Measurements from ENCODE around the gene KRT83.
"Not testable (repeated sequence)": the region's sequence is repeated elsewhere in the genome, so short reads cannot be mapped to it uniquely, and the experiment has no call there.

Gene KRT83

DNA sequence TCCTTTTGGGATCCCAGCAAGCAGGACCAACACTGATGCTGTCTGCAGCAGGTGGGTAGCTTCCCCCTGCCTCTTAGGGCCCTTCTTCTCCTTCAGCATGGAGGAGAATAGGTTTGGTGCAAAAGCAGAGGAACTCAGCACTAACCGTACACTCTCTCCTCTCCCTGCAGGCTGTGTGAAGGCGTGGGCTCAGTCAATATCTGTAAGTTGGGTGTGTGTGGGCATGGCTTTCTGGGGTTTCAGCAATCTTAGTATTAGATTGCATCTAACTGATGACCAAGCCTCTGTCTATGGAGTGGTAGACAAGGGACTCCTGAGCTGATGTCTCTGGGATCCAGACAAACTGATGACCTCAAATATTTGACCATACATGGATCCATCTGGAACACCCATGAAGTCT, 31.8 kb upstream of the KRT83 start:
- no peak for DNase-seq

DNA sequence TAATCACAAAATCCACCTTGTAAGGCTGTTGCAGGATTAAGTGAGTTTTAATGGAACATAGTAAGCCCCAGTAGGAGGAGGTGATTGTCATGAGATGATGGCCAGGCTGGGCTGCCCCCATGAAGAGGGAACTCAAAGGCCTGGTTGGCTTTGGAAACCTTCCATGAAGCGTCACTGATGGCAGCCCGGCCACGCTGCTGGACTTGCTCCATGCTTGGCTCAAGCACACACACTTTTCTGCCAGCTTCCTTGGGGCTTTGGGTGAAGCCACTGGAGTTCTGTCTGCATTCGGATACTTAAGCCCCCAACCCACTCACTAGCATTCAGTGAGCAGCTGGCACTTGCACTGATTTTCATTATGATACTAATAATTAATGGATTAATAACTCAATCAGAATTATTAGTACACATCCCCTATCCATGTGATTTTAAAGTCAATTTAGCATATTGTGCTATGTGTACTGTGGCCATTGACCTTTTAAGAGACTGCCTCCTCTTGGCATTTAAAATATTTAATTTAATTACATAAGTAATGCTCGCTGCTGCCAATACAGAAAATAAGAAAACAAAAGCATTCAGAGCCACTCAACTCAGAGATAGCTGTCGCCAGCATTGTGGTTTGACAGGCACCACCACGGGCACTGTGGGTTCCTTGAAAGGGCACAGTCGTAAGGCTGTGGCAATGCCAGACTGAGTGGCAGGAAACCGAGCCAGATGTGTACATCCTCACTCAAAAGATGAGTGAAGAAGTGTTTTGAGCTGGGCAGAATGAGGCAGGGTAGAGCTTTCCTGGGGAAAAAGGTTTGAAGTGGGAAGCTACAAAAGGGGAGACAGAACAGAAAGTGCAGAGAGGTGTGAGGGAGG, 30.2 kb upstream of the KRT83 start:
- DNase-seq: no peak

DNA sequence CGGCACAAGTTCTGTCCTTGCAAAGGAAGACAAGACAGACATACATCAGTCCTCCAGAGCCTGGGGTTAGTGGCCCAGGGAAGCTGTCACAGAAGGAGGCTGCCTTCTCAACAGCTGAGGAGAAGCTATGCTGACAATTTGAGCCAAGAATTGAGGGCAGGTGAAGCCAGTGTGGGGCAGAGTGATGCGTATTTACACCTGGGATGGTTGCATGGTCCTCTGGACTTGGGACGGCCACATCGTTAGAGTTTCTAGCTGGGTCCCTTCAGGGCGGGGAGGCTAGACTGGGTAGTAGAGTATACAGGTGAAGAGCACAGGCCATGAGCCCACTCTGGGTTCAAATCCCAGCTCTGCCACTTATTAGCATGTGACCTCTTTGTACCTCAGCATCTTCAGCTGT, 29.6 kb upstream of the KRT83 start:
- no peak for DNase-seq

DNA sequence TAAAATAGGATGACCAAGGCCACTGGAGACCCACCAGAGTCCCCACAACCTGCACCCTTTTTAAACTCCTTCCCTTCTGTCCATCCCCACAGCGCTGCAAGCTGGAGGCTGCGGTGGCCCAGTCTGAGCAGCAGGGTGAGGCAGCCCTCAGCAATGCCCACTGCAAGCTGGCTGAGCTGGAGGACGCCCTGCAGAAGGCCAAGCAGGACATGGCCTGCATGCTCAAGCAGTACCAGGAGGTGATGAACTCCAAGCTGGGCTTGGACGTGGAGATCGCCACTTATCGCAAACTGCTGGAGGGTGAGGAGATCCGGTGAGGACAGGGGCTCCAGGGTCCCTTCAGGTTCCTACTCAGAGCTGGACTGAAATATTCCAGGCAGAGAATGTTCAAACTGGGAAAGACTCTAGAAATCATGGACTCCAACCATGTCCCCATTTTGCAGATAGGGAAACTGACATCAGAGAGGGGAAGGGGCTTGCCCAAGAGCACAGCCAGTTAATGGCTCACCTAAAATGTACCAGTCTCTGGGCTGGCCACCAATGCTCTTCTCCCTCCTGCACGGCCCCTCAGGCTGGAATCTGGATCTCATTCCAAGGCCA, 28.9 kb upstream of the KRT83 start:
- DNase-seq: no peak

DNA sequence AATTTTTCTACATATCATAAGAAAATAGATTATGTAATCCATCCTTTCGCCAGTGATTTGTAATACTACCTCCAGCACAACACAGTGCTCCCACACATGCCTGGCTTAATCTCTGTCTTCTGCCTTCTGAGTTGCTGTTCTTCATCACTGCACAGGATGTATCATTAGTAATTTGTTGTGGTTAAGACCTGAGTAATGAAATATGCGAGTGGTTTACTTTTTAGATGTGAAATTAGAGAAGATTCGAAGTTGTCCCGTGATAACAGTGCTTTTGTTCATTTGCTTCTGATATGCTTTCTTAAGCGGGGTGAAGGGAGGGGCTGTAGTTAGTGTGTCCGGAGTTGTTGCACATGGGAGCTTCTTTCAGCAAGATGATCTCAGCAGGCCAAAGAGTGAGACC, 28.0 kb upstream of the KRT83 start:
- DNase-seq: no peak

DNA sequence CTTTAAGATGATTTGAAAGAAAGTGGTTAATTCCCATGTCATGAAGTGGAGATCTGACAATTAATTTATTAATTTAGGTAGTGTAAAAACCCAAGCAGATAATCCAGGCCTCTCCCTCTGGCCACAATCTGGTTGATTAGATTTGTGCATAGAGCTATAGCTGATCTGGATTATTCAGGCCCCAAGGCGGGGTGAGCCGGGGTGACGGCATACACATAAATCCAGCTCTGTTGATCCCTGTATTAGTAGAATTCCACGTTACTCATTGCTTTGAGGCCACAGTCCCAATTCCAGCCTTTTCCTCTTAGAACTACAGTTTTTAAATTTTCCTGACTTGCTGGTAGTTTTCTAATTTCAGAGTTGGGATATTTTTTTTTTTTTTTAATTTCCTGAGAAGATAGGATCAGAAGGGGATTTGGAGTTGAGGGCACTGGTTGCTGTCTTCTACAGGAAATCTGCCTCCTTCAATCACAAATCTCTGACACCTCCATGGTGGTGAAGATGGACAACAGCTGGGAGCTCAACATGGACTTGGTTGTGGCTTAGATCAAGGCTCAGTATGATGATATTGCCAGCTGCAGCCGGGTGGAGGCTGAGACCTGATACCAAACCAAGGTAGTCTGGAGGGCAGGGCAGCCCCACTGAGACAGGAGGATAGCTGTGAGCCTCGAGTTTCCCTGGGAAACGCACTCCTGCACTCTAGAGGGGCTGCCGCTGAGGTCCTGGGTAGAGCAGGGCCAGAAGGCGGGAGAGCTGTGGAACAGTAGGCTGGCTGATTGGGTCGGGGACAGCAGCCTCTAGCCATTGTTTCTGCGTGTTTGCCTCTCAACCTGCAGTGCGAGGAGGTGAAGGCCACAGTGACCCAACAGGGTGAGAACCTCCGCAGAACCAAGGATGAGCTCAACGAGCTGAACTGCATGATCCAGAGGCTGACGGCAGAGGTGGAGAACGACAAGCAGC, 26.6 kb upstream of the KRT83 start:
- no peak for DNase-seq

DNA sequence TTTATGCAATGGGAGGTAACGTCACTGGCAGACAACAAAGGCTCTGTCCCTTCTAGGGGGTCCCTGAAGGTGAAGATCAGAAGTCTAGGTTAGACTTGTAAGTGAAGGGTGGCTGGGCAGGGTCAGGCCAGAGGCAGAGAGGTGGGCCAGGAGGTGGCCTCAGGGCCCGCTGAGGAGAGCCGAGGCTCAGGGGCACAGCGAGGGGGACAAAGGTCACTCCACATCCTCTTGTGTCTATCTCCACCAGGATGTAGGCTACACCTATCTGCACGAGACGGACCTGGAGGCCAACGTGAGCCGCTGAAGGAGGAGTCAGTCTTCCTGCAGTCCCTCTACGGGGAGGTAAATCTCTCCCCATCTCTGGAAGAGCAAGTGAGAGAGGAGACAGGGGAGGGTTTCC, 25.8 kb upstream of the KRT83 start:
- DNase-seq: no peak

DNA sequence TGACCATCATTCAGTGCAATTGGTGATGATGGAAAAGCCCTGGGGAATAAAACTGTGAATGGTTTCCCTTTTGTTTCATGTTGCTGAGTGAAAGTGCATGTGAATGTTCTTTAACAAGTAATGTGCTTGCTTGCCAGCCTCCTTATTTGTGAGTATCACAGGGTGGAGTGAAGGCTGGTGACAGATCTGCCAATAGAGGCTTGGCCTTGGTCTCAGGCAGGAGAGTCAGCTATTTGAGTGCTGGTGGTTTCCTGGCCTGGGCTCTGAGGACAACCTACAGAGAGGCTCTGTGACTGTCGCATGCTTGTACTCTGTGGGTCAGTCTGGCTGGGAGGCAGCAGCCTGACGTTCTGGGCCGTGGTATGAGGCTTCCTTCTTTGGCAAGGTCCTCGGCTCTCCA, 25.4 kb upstream of the KRT83 start:
- DNase-seq: no peak

DNA sequence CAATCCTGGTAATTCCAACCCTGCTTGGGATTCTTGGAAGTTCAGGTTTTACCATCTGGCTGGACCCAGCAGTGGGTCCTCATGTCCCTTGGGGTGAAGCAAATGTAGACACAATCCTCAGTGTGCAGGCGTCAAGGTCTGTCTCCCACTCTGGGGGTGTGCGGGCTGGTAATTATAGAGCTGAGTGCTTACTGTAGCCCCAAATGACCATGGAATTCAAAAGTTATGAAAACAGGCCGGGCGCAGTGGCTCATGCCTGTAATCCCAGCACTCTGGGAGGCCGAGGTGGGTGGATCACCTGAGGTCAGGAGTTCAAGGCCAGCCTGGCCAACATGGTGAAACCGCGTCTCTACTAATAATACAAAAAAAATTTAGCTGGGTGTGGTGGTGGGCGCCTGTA, 23.8 kb upstream of the KRT83 start:
- not testable (repeated sequence) for DNase-seq

DNA sequence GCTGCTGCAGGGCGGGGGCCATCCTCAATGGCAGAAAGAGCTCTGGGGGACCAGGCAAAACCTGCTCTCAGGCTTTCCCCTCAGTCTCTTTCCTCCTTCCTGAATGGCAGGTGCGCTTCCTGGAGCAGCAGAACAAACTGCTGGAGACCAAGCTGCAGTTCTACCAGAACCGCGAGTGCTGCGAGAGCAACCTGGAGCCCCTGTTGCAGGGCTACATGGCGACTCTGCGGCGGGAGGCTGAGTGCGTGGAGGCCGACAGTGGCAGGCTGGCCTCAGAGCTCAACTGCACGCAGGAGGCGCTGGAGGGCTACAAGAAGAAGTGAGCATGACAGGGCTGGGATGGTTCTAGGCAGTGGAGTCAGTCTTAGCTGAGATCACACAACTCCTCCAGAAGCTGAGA, 22.9 kb upstream of the KRT83 start:
- DNase-seq: no peak

DNA sequence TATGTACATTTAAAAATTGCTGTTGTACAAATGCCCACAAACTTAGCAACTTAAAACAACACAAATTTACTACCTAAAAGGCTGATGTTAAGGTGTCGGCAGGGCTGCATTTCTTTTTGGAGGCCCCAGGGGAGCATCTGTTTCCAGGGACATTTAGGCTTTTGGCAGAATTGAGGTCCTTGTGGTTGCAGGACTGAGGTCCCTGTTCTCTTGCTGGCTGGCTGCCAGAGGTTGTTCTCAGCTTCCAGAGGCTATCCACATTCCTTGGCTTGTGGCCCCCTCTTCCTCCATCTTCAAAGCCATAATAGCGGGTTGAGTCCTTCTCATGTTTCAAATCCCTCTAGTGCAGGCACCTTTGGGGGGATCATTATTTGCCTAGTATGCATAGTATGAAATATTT, 22.4 kb upstream of the KRT83 start:
- DNase-seq: no peak

DNA sequence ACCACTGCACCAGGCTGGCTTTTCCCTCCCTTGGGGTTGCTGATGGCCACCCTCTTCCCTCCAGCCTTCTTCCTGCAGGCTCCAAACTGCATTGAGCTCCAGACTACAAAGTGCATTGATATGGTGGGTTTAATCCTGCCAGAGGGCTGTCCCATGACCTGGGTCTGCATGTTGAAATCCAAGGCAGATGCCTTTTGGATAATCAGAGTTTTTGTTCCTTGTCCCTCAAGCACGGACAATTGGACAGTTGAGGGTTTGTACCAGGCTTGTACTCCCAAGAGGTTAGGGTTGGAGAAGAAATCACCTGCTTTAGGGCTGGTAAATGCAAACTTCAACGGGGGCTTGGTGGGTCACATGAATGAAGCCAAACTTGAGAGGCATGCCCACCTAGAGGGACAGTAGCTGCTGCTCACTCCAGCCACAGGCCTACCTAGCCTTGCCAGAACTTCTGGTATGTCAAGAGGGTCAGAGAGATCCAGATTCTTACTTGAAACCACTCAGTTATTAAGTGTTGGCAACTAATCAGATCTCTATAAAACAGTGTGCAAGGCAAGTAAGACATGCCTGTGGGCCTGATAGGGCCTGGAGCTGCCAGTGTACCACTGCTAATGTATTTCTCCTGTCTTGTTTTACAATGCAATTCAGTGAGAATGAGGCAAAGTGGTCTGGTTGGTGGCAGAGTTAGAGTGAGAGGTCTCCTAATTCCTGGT, 21.7 kb upstream of the KRT83 start:
- DNase-seq: no peak

DNA sequence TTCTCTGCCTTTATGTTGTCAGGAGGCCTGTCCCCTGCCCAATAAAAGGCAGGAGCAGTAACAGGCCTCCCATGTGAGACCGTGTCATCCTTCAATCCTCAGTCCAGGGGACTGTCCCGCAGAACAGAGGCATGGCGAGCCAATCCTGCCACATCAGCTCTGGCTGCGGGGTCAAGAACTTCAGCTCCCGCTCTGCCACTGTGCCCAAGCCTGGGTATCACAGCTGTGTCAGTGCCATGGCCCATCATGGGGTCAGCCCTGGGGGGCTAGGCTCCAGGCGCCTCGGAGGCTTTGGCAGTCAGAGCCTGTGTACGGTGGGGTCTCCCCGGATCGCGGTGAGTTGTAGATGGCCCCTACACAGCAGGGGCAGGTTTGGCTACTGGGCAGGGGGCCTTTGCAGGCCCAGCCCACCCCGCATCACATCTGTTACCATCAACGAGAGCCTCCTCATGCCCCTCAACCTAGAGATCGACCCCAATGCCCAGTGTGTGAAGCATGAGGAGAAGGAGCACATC, 19.9 kb upstream of the KRT83 start:
- DNase-seq: no peak

DNA sequence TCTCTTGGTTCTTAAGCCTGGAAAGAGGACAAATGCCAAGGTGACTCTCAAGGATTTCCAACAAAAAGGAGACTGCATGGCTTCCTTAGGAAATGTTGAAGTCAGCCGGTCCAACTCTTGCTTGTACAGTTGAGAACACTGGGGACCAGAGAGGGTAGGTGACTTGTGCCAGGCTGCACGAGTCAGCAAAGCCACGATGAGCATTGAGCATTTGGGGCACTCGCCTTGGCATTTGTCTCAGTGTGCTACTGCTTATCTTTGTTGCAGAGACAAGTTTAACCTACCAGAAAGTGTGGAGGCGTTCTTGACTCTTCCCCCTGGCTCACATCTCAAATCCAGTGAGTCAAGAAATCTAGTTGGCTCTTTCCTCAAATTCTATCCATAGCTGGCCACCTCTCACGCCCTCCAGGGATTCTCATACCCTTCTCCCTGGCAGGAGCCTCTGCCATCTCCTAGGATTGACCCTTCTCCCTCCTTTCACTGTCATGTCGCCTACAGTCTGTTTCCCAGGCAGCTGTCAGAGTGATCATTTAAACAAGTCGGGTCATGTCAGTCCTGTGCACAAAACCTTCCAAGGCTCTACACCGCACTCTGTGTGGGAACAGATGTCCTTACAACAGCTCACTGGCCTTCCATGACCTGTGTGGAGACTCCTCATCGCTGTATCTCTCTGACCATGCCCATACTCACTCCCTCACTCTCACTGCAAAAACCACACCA, 17.2 kb upstream of the KRT83 start:
- no peak for DNase-seq

DNA sequence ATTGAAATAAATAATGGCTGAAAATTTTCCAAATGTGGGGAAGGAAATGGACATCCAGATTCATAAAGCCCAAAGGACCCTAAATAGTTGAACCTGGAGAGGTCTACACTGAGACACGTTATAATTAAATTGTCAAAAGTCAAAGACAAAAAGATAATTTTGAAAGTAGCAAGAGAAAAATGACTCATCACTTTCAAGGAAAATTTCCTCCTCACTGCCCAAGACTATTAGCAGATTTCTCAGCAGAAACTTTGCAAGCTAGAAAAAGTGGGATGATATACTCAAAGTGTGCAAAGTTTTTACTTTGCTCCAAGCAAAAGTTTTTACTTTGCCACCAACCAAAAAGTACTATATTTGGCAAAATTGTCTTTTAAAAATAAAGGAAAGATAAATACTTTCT, 15.9 kb upstream of the KRT83 start:
- no peak for DNase-seq

DNA sequence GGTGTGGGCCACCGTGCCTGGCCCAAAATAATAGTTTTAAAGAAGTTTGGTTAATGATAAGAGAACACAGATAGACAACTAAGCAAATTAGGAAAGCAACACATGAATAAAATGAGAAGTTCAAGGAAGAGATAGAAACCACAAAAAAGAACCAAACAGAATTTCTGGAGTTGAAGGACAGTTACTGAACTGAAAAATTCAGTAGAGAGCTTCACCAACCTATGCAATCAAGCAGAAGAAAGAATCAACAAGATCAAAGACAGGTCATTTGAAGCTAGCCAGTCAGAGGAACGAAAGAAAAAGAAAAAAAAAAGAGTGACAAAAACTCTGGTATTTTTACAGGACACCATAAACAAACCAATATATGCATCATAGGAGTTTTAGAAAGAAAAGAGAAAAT, 15.4 kb upstream of the KRT83 start:
- no peak for DNase-seq

DNA sequence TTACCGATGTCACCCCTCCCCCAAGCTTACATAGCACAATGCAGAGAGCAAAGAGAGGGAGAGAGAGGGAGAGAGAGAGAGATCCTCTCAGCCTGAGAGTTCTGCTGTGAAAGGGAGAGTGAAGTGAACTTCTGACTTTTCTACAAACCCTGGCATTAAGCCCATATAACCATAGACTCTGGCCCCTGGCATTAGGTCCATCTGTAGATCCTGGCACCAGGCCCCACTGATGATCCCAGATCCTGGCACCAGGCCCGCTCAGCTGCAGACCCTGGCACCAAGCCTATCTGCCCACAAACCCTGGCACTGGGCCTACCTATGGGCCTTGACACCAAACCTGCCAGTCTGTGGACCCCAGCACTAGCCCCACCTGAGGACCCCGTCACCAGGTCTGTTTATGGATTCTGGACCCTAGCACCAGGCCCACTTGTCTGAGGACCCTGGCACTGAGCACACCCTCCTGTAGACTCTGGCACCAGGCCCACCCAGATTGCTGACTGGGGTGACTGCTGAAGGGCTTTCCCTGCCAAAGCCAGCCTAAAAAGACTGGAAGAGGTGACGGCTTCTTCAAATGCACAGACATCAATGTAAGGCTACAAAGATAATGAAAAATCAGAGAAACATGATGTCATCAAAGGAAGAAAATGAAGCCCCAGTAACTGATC, 14.5 kb upstream of the KRT83 start:
- no peak for DNase-seq

DNA sequence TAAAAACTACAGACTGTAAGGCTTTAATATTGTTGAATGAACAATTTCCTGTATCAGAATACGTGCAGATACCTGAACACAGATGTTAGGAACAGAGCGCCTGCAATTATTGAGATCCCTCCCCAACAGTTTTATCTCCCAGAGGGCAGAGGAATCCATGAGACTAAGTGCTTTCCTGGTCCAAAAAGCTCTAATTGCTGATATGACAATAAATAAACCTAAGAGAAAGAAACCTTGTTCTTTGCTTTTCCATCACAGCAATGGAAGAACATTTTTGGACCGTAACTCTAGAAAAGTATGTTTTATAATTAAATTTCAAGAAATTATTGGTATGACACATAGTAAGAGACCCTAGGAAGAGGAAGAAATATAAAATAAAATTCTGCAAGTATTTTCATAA, 13.0 kb upstream of the KRT83 start:
- no peak for DNase-seq

DNA sequence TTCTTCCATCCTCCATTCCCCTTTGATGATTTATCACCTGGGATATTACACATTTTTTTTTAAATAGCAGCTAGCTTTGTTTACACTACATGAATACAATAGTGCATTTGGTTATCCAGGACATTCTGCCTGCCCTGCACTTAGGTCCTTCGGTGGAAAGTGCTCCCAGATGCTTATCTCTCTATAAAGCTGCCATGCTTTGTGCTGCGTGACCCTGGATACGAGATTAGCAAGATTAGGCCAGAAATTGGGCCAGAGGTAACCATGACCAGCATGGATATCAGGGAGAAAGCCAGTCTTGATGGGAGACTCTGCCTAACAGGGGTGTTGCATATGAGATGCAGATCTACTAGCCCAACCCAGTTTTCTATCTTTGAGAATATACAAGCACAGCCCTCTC, 12.1 kb upstream of the KRT83 start:
- DNase-seq: no peak

DNA sequence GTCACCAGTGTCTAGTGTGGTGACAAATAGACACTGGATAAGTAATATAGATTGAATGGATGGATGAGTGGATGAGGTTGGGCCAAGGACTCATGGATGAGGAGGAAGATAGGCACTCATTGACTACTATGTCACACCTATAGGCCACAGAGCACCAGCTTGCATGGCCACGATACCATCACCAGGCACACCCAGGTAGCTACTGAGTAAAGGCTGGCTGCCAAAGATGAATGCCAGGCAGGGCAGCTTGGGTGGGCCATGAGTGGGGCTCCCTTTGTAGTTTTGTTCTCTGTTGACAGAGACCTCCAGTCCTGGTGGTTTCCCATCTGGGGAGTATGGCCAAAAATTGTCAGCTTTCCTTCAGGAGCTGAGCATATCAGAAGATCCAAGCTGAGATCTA, 11.2 kb upstream of the KRT83 start:
- no peak for DNase-seq

DNA sequence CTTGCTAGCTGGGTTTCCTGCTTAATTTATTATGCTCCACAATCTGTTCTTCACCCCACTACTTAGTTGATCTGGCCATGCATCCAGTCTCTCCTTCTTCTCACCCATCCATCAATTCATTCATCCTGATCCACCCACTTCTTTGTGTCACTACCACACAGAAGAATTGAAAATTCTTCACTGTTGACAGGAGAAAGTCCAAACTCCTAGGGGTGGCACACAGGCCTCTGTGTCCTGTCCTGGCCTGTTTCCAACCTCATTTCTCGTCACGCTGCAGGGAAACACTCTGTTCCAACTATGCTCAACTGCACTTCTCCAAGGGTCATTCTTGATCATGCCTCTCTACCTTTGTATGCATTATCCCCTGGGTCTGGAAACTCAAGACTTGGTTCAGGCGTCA, 10.6 kb upstream of the KRT83 start:
- no peak for DNase-seq

DNA sequence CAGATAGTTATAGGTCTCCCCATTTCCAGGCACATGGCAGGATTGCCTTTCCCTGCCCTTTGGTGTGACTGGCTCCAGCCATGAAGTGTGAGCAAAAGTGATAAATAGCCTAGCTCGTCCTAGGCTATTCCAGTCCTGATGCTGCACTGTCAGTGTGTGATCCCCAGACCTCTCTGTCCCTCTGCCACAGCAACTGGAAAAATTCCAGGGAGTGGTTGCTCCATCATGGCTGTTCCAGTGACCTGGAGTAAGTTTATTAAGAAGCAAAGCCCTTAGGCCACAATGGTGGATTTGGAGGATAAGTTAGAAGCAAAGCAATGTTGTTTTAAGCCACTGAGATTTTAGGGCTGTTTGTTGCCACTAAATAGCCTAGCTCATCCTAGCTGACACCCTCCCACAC, 9.8 kb upstream of the KRT83 start:
- DNase-seq: no peak

Measured in activated CD8-positive, alpha-beta memory T cell treated with anti-CD3 and anti-CD28 coated beads, Interleukin-2, amount 50 U/mL, for 48 hours (primary cell).